ENCODE results near the gene KCNQ2.
"Not testable (repeated sequence)": the region's sequence is repeated elsewhere in the genome, so short reads cannot be mapped to it uniquely, and the experiment has no call there.

KCNQ2 gene

GRCh38 chr20:63490416-63490815 lies 18.0 kb upstream of the KCNQ2 start:
- DNase-seq, result no peak

GRCh38 chr20:63488315-63489251 lies 16.1 kb upstream of the KCNQ2 start:
- no peak for DNase-seq

- DNase-seq, result no peak
Measured at GRCh38 chr20:63487781-63488241, 15.4 kb upstream of the KCNQ2 start.

- DNase-seq, result no peak
Measured at GRCh38 chr20:63487116-63487764, 14.8 kb upstream of the KCNQ2 start.

- no peak for DNase-seq
Measured at GRCh38 chr20:63486300-63486855, 13.9 kb upstream of the KCNQ2 start.

GRCh38 chr20:63484651-63485403 lies 12.4 kb upstream of the KCNQ2 start:
- DNase-seq, result no peak

- DNase-seq, result no peak
Measured at GRCh38 chr20:63484236-63484635, 11.8 kb upstream of the KCNQ2 start.

GRCh38 chr20:63483834-63484233 lies 11.4 kb upstream of the KCNQ2 start:
- DNase-seq, result no peak

- DNase-seq, result no peak
Measured at GRCh38 chr20:63482021-63482587, 9.6 kb upstream of the KCNQ2 start.

- no peak for DNase-seq
Measured at GRCh38 chr20:63481503-63481902, 9.0 kb upstream of the KCNQ2 start.

GRCh38 chr20:63479695-63480419 lies 7.4 kb upstream of the KCNQ2 start:
- not testable (repeated sequence) for DNase-seq

- DNase-seq, result no peak
Measured at GRCh38 chr20:63478346-63479302, 6.2 kb upstream of the KCNQ2 start.

- DNase-seq, result no peak
Measured at GRCh38 chr20:63477944-63478343, 5.5 kb upstream of the KCNQ2 start.

- no peak for DNase-seq
Measured at GRCh38 chr20:63477061-63477616, 4.7 kb upstream of the KCNQ2 start.

- DNase-seq, result no peak
Measured at GRCh38 chr20:63475209-63475608, 2.8 kb upstream of the KCNQ2 start.

GRCh38 chr20:63473555-63474449 lies 1.3 kb upstream of the KCNQ2 start:
- DNase-seq, result no peak

- no peak for DNase-seq
Measured at GRCh38 chr20:63472862-63473390, 471 bp upstream of the KCNQ2 start.

GRCh38 chr20:63471717-63471980 lies 806 bp downstream of the KCNQ2 start:
- DNase-seq, result no peak

GRCh38 chr20:63471002-63471716 lies 1.3 kb downstream of the KCNQ2 start:
- DNase-seq, result no peak

Measured in femur (tissue), 1 donor.